Liver (tissue), 9 donors: ENCODE data around the gene ITGB1BP1. TPM values are rescaled to one million over a fixed set of nuclear protein-coding genes. Genes with fewer than 3 reads are reported as not detected.

ENCODE experiments used
- DNase-seq: peaks from one replicate; pipeline ENCODE4 v3.0.0-alpha.2; 2017; ENCODE audit warnings: low spot score
- H3K27ac ChIP-seq, 2 donors: one replicate each; pipeline ENCODE4 v1.7.0; 2013; ENCODE audit warnings: inconsistent platforms in 2 of 2, low read length in 2 of 2, control low read depth in 1 of 2, low read depth in 1 of 2, mild to moderate bottlenecking in 1 of 2
- H3K27me3 ChIP-seq, 4 donors: one replicate each; pipeline versions ENCODE4 v1.6.1 to v1.7.0; 2013; ENCODE audit warnings: low read length in 3 of 4, inconsistent platforms in 1 of 4, mild to moderate bottlenecking in 1 of 4, moderate library complexity in 1 of 4; ENCODE audit not compliant: control insufficient read depth in 4 of 4, insufficient read depth in 4 of 4
- H3K36me3 ChIP-seq, 4 donors: one replicate each; pipeline versions ENCODE4 v1.6.1 to v1.7.0; 2013; ENCODE audit warnings: low read length in 3 of 4, mild to moderate bottlenecking in 3 of 4, low read depth in 1 of 4, moderate library complexity in 1 of 4; ENCODE audit not compliant: control insufficient read depth in 4 of 4, insufficient read depth in 3 of 4
- H3K4me1 ChIP-seq, 4 donors: one replicate each; pipeline versions ENCODE4 v1.6.1 to v1.7.0; 2013; ENCODE audit warnings: low read length in 3 of 4, mild to moderate bottlenecking in 3 of 4, moderate library complexity in 1 of 4; ENCODE audit not compliant: control insufficient read depth in 4 of 4, insufficient read depth in 4 of 4
- H3K4me3 ChIP-seq, 3 donors: one replicate each; pipeline versions ENCODE4 v1.6.1 to v1.7.0; 2013; ENCODE audit warnings: low read length in 3 of 3, control low read depth in 1 of 3, low read depth in 1 of 3, mild to moderate bottlenecking in 1 of 3
- H3K9ac ChIP-seq, 2 donors: one replicate each; pipeline ENCODE4 v1.7.0; 2013; ENCODE audit warnings: low read length in 2 of 2, mild to moderate bottlenecking in 2 of 2, moderate library complexity in 2 of 2, control low read depth in 1 of 2, low read depth in 1 of 2
- H3K9me3 ChIP-seq, 4 donors: one replicate each; pipeline versions ENCODE4 v1.6.1 to v1.7.0; 2013; ENCODE audit warnings: low read length in 3 of 4; ENCODE audit not compliant: control insufficient read depth in 4 of 4
- ATF3 ChIP-seq: IDR thresholded peaks from 2 replicates; pipeline ENCODE4 v1.6.1; 2016; ENCODE audit warnings: antibody characterized with exemption
- CTCF ChIP-seq: fragments of 150-350 bp; IDR thresholded peaks from 2 replicates; pipeline ENCODE4 v1.5.1; 2017; ENCODE audit warnings: improper control_type of control experiment, low read depth, low read length; ENCODE audit not compliant: missing input control
- EGR1 ChIP-seq, 2 donors: IDR thresholded peaks; 2 replicates each; pipeline ENCODE4 v1.6.1; 2016 to 2018; ENCODE audit warnings: antibody characterized with exemption in 2 of 2, low read depth in 2 of 2
- FOXA1 ChIP-seq: IDR thresholded peaks from 2 replicates; pipeline ENCODE4 v1.6.1; 2016; ENCODE audit warnings: antibody characterized with exemption
- FOXA2 ChIP-seq: IDR thresholded peaks from 2 replicates; pipeline ENCODE4 v1.6.1; 2016; ENCODE audit warnings: antibody characterized with exemption
- GABPA ChIP-seq, 2 donors: IDR thresholded peaks in 1 of 2; conservative IDR thresholded peaks in 1 of 2; 2 replicates each; pipeline ENCODE4 v1.6.1; 2016; ENCODE audit warnings: antibody characterized with exemption in 2 of 2, mild to moderate bottlenecking in 1 of 2, moderate library complexity in 1 of 2
- HNF4A ChIP-seq, 2 donors: conservative IDR thresholded peaks; 2 replicates each; pipeline ENCODE4 v1.6.1; 2016; ENCODE audit warnings: antibody characterized with exemption in 2 of 2, mild to moderate bottlenecking in 2 of 2
- HNF4G ChIP-seq: IDR thresholded peaks from 2 replicates; pipeline ENCODE4 v1.6.1; 2016; ENCODE audit warnings: antibody characterized with exemption
- JUND ChIP-seq, 2 donors: IDR thresholded peaks; 2 replicates each; pipeline ENCODE4 v1.6.1; 2016; ENCODE audit warnings: antibody characterized with exemption in 2 of 2
- MAX ChIP-seq: IDR thresholded peaks from 2 replicates; pipeline ENCODE4 v1.6.1; 2016; ENCODE audit warnings: antibody characterized with exemption
- NR2F2 ChIP-seq: IDR thresholded peaks from 2 replicates; pipeline ENCODE4 v1.6.1; 2016; ENCODE audit warnings: antibody characterized with exemption
- RAD21 ChIP-seq, 2 donors: IDR thresholded peaks; 2 replicates each; pipeline ENCODE4 v1.6.1; 2016; ENCODE audit warnings: antibody characterized with exemption in 2 of 2, mild to moderate bottlenecking in 2 of 2
- REST ChIP-seq: IDR thresholded peaks from 2 replicates; pipeline ENCODE4 v1.6.1; 2016; ENCODE audit warnings: antibody characterized with exemption, mild to moderate bottlenecking
- RXRA ChIP-seq, 2 donors: IDR thresholded peaks; 2 replicates each; pipeline ENCODE4 v1.6.1; 2017 to 2018; ENCODE audit warnings: antibody characterized with exemption in 2 of 2, mild to moderate bottlenecking in 1 of 2
- SP1 ChIP-seq: IDR thresholded peaks from 2 replicates; pipeline ENCODE4 v1.6.1; 2018; ENCODE audit warnings: antibody characterized with exemption, mild to moderate bottlenecking
- TAF1 ChIP-seq: conservative IDR thresholded peaks from 2 replicates; pipeline ENCODE4 v1.6.1; 2016; ENCODE audit warnings: antibody characterized with exemption, mild to moderate bottlenecking
- YY1 ChIP-seq: IDR thresholded peaks from 2 replicates; pipeline ENCODE4 v1.6.1; 2016; ENCODE audit warnings: antibody characterized with exemption, mild to moderate bottlenecking
- ZBTB33 ChIP-seq: IDR thresholded peaks from 2 replicates; pipeline ENCODE4 v1.6.1; 2016; ENCODE audit warnings: antibody characterized with exemption
- WGBS: extraction: QIAGEN DNeasy Blood & Tissue Kit; methylation state at CpG from one replicate; pipeline ENCODE4 v1.1.7; 2013; 5-methylcytosine and 5-hydroxymethylcytosine counted together
- polyA plus RNA-seq, 2 donors: library from polyadenylated mRNA; stranded (reverse) in 1 of 2; unstranded in 1 of 2; fragments of 200-250 nt in 1 of 2; fragments of >200 nt in 1 of 2; fragmentation: Nextera tagmentation in 1 of 2; extraction: Ambion mirVana in 1 of 2; gene quantifications; one replicate each; pipeline versions ENCODE4 v1.2.1 to v1.2.3, GENCODE V29; 2013 to 2015
- total RNA-seq, 2 donors: library from RNA; depleted of rRNA; stranded (reverse); fragments of >200 nt; gene quantifications; one replicate each; pipeline ENCODE4 v1.2.3, GENCODE V29; 2014
- donor health status: healthy.
- donor health status: healthy.
- donor health status: healthy.
- donor health status: healthy.
- donor health status: healthy.

Gene ITGB1BP1
- total and polyA plus RNA-seq, 4 donors: 6.6 to 30.9 (median 13.7) TPM

- Histone ChIP-seq H3K27ac (no peak overlapping the region), H3K4me1 (no peaks in the 10 kb centered on the region), H3K4me3 (no peak overlapping the region), H3K27me3 (no peaks in the 10 kb centered on the region), H3K9ac (no peak overlapping the region), H3K36me3 (peaks cover 0 to 7% (median under 1%) of the 10 kb centered on the region in 4 donors), H3K9me3 (no peaks in the 10 kb centered on the region)
- no peak for DNase-seq
- TF ChIP-seq HNF4A (conservative IDR thresholded peaks at IDR 0.05) (no peak), FOXA1 (no peak), NR2F2 (no peak), YY1 (no peak), GABPA (IDR thresholded peaks at IDR 0.05 in 1 of 2, conservative IDR thresholded peaks at IDR 0.05 in 1 of 2) (no peak), EGR1 (IDR thresholded peaks at IDR 0.05; ENCODE audit: low read depth in 2 of 2) (no peak)
- WGBS: 95% methylated on average over 1 of the region's 1 CpG
These were observed 63.2 kb downstream of the ITGB1BP1 start for GRCh38 chr2:9360110-9360509.

- H3K36me3 ChIP-seq: peaks cover 0 to 7% (median under 1%) of the 10 kb centered on the region in 4 donors
- no peak overlapping the region for H3K9ac ChIP-seq
- DNase-seq: no peak
- 74% methylated on average over 4 of the region's 4 CpGs for WGBS
- TF ChIP-seq ATF3: no peak
- TF ChIP-seq HNF4G: no peak
- no peak for TF ChIP-seq NR2F2
- TF ChIP-seq HNF4A (conservative IDR thresholded peaks at IDR 0.05): no peak
- TF ChIP-seq JUND (IDR thresholded peaks at IDR 0.05): no peak
- no peak for TF ChIP-seq YY1
- TF ChIP-seq RXRA (IDR thresholded peaks at IDR 0.05): no peak
- no peaks in the 10 kb centered on the region for H3K27me3 ChIP-seq
- no peaks in the 10 kb centered on the region for H3K9me3 ChIP-seq
- no peaks in the 10 kb centered on the region for H3K4me1 ChIP-seq
- H3K27ac ChIP-seq: no peak overlapping the region
- no peak overlapping the region for H3K4me3 ChIP-seq
These were observed 63.9 kb downstream of the ITGB1BP1 start for GRCh38 chr2:9359463-9359862.

GRCh38 chr2:9358846-9359245 lies 64.5 kb downstream of the ITGB1BP1 start:
- Histone ChIP-seq H3K9ac (no peak overlapping the region), H3K36me3 (peaks cover 0 to 7% (median under 1%) of the 10 kb centered on the region in 4 donors), H3K27ac (no peak overlapping the region), H3K27me3 (no peaks in the 10 kb centered on the region), H3K4me3 (no peak overlapping the region), H3K4me1 (no peaks in the 10 kb centered on the region), H3K9me3 (no peaks in the 10 kb centered on the region)
- TF ChIP-seq TAF1: no peak
- no peak for TF ChIP-seq FOXA1
- TF ChIP-seq ZBTB33: no peak
- no peak for TF ChIP-seq GABPA (IDR thresholded peaks at IDR 0.05 in 1 of 2, conservative IDR thresholded peaks at IDR 0.05 in 1 of 2)
- no peak for TF ChIP-seq HNF4A (conservative IDR thresholded peaks at IDR 0.05)
- TF ChIP-seq CTCF: no peak
- no peak for TF ChIP-seq REST
- TF ChIP-seq FOXA2: no peak
- TF ChIP-seq RXRA (IDR thresholded peaks at IDR 0.05): no peak
- TF ChIP-seq ATF3: no peak
- no peak for TF ChIP-seq NR2F2
- no peak for TF ChIP-seq SP1
- TF ChIP-seq MAX: no peak
- TF ChIP-seq JUND (IDR thresholded peaks at IDR 0.05): no peak
- no peak for TF ChIP-seq RAD21 (IDR thresholded peaks at IDR 0.05)
- no peak for TF ChIP-seq HNF4G
- no peak for TF ChIP-seq YY1
- TF ChIP-seq EGR1 (IDR thresholded peaks at IDR 0.05; ENCODE audit: low read depth in 2 of 2): no peak
- 62% methylated on average over 1 of the region's 1 CpG for WGBS
- DNase-seq: no peak
